Activated CD4-positive, CD25-positive, alpha-beta regulatory T cell (primary cell): ENCODE data around the gene RAB4A.

Experiments used
- DNase-seq, 4 experiments: peaks; one replicate each; lab custom pipeline; 2025; lab: John Stamatoyannopoulos, UW

Gene RAB4A

DNA sequence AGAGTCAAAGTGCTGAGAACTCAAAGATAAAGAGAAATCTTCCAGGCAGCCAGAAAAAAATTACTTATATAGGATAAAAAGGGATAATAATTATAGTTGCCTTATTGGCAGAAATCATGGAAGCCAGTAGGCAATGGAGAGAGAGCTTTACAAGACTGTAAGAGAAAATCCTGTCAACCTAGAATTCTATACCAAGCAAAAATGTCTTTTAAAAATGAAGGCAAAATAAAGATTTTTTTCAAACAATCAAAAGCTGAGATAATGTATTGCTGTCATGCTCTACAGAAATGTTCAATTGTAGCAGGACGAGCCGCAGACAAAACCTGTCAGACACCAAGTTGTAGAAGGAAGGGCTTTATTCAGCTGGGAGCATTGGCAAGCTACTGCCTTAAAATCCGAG is 26.8 kb upstream of the RAB4A start:
- DNase-seq: no peak

- no peak for DNase-seq
These were observed 23.0 kb upstream of the RAB4A start for GRCh38 chr1:229247871-229248270.

- no peak for DNase-seq
These were observed 21.8 kb upstream of the RAB4A start for GRCh38 chr1:229248821-229249817.

DNA sequence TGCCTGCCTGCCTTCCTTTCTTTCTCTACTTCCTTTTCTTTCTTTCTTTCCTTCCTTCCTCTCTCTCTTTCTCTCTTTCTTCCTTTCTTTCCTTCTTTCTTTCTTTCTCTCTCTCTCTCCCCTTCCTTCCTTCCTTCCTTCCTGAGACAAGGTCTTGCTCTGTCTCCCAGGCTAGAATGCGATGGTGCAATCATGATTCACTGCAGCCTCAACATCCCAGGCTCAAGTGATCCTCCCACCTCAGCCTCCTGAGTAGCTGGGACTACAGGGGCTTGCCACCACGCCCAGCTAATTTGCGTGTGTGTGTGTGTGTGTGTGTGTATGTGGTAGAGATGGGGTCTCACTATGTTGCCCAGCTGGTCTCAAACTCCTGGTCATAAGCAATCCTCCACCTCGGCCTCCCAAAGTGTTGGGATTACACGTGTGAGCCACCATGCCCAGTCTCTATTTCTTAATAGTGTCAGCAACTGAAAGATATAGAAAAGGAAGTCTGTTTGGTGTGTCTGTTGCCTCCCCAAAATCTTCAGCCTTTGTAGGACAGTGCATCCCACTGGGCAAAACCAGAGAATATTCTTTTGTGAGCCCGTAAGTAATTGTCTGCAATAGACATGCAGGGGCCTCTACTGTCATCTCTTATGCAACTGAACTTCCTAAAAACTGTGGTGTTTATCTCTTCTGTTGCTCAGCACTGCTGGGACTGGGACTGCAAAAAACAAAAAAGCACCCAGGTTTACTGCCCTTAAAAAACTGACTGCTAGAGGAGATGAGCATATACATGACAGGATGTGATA is 20.9 kb upstream of the RAB4A start:
- DNase-seq: no peak

- no peak for DNase-seq
These were observed 19.7 kb upstream of the RAB4A start for GRCh38 chr1:229251185-229251584.

DNA sequence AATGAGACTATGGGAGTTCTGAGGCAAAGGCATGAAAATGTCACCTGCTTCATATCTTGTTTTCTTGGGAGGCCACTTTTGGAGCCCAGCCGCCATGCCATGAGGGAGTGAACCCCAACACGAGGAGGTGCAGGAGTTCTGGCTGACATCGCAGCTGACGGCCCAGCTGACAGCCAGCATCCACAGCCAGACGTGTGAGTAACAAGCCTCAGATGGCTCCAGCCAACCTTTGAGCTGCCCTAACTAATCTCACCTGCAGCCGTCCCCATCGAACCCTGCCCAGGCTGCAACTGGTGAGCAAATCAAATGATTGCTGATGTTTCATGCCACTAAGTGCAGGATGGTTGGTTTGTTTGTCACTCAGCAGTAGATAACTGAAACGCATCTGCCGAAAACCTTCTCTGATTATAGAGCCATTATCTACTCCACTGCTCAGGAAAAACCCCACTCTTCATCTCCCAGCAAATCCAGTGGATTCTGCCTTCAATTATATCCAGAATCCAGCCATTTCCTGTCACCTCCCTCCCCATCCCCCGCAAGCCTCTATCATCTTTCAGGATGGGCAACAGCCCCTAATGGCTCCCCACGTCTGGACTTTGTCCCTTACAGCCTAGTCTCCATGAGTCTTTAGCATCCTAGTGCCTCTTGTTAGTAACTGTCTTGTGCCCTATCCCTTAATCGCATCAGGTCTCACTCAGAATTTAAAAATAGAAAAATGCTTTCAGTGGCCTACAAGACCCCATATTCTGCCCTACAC is 18.5 kb upstream of the RAB4A start:
- DNase-seq: no peak

DNA sequence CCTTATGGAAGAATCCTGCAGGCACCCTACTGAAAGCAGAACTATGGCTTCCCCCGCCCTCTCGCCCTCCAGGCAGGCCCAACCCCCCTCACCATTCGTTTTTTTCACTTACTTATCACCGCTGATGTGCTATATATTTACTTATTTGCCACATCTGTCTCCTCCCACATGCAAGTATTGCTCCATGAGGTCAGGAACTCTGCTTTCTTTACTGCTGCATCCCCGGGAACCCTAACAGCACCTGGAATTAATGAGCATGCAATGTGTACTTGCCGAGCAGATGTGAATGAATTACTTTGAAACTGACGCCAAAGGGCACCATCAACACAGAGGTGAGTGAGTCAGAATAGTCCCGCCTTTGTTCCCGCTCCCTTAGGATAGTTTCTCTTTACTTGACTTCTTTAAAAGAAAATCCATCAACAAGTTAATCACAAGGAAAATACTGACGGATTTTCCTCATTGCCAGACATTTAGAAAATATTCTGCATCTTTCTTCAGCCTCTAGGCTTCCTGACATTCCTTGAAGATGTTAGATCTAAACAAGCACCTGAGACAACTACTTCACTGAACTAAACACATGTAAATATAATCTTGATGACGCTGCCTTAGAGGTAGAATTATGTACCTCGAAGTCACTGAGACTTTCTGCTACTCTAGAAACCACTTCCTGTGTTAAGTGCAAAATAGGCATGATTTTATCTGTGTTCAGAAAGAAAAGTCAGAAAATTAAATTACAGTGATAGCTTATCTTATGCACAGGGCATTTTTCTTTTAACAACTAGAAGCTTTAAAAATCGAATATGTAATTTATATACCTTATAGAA is 17.5 kb upstream of the RAB4A start:
- no peak for DNase-seq

- DNase-seq: no peak
These were observed 15.9 kb upstream of the RAB4A start for GRCh38 chr1:229254910-229255541.

DNA sequence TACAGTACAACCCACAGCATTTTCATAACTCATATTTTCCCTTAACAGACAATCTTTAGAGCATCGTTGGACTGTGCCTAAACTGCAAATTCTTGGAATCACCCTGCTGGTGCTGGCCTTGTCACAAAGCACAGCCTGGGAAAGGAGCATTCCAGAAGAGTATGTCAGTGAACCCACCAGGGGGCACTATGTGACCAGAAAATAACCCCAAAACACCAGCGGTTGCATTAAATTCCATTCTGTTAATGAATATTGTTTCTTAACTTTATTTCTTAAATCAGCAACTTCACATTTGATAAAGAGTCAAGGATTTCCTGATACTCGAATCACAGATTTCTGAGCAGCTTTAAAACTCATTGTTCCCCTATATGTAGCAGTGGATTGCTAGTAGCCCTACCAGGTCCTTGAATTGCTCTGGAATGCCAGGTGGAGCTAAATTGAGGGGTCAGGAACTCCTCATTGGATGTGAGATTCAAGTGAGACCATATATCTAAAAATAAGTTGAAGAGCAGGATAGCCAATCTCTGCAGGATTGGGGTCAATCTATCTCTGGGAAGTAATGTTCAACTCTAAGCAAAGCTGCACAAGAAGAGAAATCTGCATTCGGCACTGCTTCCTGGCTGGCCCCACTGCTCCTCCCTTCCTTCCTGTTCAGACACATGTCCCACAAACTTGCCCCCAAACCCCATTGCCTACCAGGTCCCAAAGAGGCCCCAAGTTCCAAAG is 12.7 kb upstream of the RAB4A start:
- peak; percentile 20 to 40 (median 30) for DNase-seq

DNA sequence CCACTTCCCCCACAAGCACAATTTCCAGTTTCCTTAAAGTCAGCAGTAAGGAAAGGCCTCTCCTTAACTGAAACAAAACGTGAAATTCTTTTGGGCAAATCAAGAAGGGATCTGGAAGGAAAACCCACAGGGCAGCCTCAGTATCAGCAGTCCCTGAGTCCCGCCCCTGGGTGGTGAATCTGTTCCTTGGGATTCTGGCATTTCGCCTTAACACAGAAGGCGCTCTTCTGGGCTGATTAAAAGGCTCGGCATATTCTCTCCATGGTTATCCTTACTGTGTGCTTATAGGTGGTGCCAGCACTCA is 12.2 kb upstream of the RAB4A start:
- DNase-seq: no peak

DNA sequence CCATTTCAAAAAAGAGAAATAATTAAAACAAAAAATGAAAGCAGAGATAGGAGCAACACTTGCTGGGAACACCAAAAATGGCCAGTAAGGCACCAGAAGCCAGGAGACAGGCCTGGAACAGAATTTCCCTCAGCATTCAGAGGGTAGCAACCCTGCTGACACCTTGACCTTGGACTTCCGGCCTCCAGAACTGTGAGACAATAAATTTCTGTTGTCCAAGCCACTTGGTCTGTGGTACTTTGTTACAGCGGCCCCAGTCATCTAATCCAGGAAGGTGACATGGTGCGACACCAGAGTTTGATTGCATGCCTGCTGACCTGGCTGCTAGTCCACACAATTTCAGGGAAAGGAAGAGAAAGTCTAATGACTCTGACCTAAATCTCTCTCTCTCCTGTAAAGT is 10.6 kb upstream of the RAB4A start:
- no peak for DNase-seq

DNA sequence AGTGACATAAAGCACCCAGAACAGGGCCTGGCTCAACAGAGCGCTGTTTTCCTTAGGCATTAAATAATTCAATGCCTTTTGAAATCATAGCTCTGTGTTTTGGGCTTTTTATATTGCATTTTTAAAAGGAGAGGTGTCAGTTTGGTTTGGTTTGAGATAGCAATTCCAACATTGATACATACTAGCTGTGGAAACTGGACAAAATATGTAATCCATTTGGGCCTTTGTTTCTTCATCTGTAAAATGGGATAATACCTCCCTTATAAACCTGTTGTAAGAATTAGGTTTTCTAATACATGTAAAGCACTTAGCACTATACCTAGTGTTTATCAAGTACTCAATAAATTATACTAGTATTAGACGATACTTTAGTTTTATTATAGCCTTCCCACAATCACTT is 8.7 kb upstream of the RAB4A start:
- DNase-seq: no peak

- DNase-seq: no peak
These were observed 7.7 kb upstream of the RAB4A start for GRCh38 chr1:229263254-229263653.

- no peak for DNase-seq
These were observed 6.8 kb upstream of the RAB4A start for GRCh38 chr1:229264068-229264467.

DNA sequence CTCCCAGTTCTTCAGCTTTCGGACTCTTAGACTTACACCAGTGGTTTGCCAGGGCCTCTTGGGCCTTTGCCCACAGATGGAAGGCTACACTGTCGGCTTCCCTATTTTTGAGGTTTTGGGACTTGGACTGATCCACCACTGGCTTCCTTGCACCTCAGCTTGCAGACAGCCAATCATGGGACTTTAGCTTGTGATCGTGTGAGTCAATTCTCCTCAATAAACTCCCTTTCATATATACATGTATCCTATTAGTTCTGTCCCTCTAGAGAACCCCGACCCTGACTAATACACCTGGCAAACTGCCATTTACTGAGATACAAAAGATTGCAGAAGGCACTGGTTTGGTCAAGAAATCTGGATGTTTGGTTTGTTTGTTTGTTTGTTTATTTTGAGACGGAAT is 6.4 kb upstream of the RAB4A start:
- no peak for DNase-seq

DNA sequence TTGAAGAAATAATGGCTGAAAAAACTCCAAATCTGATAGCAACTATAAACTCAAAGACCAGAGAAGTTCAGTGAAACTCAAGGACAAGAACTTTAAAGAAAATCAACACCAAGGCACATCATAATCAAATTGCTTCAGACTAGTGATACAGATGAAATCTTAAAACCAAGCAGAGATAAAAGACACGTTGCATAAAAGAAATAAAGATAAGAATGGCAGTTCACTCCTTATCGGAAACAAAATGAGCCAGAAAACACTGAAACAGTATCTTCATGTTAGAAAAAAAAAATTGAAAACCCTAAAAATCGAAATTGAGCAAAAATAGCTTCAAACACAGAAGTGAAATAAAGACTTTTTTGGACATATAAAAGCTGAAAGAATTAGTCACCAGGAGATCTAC is 4.6 kb upstream of the RAB4A start:
- no peak for DNase-seq

- no peak for DNase-seq
These were observed 3.9 kb upstream of the RAB4A start for GRCh38 chr1:229266832-229267500.

DNA sequence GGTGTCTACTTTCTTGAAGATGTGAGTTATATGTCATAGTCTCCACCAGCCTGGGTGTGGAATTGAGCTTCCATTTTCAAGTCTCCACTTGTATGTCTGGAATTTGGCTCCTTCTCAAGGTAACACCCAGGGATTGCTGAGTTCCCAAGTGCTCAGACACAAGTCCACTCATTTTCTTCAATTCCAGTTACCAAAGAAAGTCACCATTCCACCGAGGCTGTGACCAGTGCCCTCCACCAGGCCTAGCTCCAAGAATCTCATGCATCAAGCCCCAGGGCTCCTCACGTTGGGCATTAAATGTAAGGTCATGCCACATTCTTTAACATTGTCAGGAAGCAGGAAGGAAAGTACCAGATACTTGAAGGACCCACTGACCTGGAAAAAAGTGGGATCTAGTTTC is 2.4 kb upstream of the RAB4A start:
- no peak for DNase-seq

DNA sequence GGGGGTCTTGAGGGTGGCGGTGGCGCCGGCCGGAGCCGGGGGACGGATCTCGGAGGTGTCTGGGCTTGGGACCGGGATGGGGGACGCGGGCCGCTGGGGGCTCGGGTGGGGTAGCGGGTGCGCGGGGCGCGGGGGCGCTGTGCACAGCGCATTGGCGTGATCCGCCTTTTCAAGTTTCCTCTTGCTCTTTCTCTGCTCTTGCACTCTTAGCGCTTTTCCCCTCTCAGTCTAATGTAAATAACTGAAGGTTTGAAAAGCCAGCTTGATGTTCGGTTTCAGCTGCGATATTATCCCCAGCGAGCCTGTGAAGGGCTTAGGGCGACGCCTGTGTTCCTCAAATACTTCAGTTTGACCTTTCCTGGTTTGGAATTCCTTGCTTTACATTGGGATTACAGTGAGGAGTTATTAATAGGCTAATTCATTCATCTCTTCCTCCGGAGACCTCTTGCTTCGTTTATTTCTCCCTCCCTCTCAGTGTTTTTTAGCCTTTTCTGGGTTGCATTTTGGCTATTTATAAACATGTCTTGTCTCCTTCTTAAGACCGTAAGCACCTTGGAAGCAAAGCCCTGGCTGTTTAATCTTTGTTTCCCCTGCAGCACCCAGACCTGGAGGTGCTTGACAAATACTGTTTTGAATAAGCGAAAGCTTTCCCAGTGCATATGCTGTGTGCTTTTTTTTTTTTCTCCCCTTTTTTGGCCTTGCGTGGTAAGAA is 693 bp downstream of the RAB4A start:
- DNase-seq: peak in 1 of 4 experiments; percentile 14
